Progenitor cell of endocrine pancreas (in vitro differentiated cells): Measurements from ENCODE around the gene CAPN2. TPM values are rescaled to one million over a fixed set of nuclear protein-coding genes. Genes with fewer than 3 reads are reported as not detected.

Experiments used
- DNase-seq: peaks from one replicate; pipeline ENCODE4 v3.0.0; 2021; ENCODE audit warnings: low spot score; ENCODE audit not compliant: unreplicated experiment
- H3K27ac Mint-ChIP-seq: 2 replicates; pipeline ENCODE4 v1.8.0; 2021; ENCODE audit warnings: mild to moderate bottlenecking, moderate library complexity, mixed read lengths
- H3K27me3 Mint-ChIP-seq: 2 replicates; pipeline ENCODE4 v1.8.0; 2021; ENCODE audit warnings: mixed read lengths
- H3K36me3 Mint-ChIP-seq: 2 replicates; pipeline ENCODE4 v1.8.0; 2022; ENCODE audit warnings: mixed read lengths; ENCODE audit not compliant: insufficient read depth
- H3K4me1 Mint-ChIP-seq: 2 replicates; pipeline ENCODE4 v1.8.0; 2021; ENCODE audit warnings: low read depth, mixed read lengths
- H3K4me3 Mint-ChIP-seq: 2 replicates; pipeline ENCODE4 v1.8.0; 2021; ENCODE audit warnings: low read depth, mild to moderate bottlenecking, moderate library complexity, mixed read lengths
- H3K9me3 Mint-ChIP-seq: 2 replicates; pipeline ENCODE4 v1.8.0; 2021; ENCODE audit warnings: low read depth, mixed read lengths
- CTCF ChIP-seq: fragments of 200-600 bp; sonication (generic); IDR thresholded peaks from one replicate; pipeline ENCODE4 v1.5.0; 2021; ENCODE audit warnings: antibody characterized with exemption, mild to moderate bottlenecking; ENCODE audit not compliant: unreplicated experiment
- total RNA-seq: library from RNA; stranded (reverse); gene quantifications from 2 replicates; pipeline ENCODE4 v1.2.1, GENCODE V29; 2021

CAPN2 gene
- total RNA-seq, 1 donor from 2014 or later, result 20.3 TPM

DNA sequence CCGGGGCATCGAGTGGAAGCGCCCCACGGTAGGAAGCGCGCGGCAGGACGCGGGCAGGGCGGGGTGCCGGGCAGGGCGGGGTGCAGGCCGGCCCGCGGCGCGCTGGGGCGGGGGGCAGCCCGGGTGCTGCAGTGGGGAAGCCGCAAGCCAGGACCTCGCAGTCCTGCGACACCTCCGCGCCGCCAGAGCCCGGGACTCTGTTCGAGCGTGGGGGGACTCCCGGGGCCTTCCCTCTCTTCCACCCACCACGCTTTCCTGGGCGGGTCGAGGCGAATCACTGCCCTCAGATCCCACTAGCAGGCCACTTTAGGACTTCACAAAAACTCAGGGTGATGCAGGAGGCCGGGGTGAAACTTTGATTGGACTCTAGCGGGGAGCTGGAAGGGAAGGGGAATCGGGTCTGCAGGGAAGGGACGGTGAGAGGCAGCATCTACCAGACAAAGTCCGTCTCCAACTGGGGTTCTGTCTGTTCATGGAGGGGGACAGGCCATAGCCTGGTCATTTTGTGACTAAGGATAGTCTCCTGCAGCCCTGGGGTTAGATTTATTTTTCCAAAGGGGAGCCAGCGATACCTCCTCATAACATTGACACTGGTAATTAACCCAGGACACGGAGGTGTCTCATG, 623 bp downstream of the CAPN2 start:
- Mint-ChIP-seq H3K27me3 (peaks cover 89% of the 10 kb centered on the region), H3K36me3 (peaks cover 2% of the 10 kb centered on the region), H3K27ac (peak overlapping the region; percentile 51), H3K4me3 (peak overlapping the region; percentile 77), H3K9me3 (no peaks in the 10 kb centered on the region), H3K4me1 (peaks cover 31% of the 10 kb centered on the region)
- TF ChIP-seq CTCF, result no peak
- DNase-seq, result no peak

- H3K9me3 Mint-ChIP-seq, result no peaks in the 10 kb centered on the region
- DNase-seq, result no peak
- H3K36me3 Mint-ChIP-seq, result peaks cover 2% of the 10 kb centered on the region
- H3K4me1 Mint-ChIP-seq, result peaks cover 33% of the 10 kb centered on the region
- H3K27me3 Mint-ChIP-seq, result peaks cover 89% of the 10 kb centered on the region
- no peak for TF ChIP-seq CTCF
- no peak overlapping the region for H3K27ac Mint-ChIP-seq
- peak overlapping the region; percentile 77 for H3K4me3 Mint-ChIP-seq
Measured at GRCh38 chr1:223713546-223714420, 1.4 kb downstream of the CAPN2 start.

DNA sequence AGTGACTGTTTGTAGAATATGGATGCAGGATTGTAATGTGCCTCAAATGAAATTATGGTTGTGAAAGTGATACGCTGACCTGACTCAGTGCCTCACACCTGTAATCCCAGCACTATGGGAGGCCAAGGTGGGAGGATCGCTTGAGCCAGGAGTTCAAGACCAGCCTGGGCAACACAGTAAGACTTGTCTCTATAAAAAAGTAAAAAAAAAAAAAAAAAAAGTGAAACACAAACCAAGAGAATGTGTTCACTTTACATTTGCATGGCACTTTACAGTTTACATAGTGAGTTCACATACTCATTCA, 2.0 kb downstream of the CAPN2 start:
- H3K27ac Mint-ChIP-seq, result no peak overlapping the region
- TF ChIP-seq CTCF, result no peak
- no peak for DNase-seq
- peaks cover 2% of the 10 kb centered on the region for H3K36me3 Mint-ChIP-seq
- H3K4me3 Mint-ChIP-seq, result no peak overlapping the region
- H3K27me3 Mint-ChIP-seq, result peaks cover 87% of the 10 kb centered on the region
- no peaks in the 10 kb centered on the region for H3K9me3 Mint-ChIP-seq
- peaks cover 34% of the 10 kb centered on the region for H3K4me1 Mint-ChIP-seq

DNA sequence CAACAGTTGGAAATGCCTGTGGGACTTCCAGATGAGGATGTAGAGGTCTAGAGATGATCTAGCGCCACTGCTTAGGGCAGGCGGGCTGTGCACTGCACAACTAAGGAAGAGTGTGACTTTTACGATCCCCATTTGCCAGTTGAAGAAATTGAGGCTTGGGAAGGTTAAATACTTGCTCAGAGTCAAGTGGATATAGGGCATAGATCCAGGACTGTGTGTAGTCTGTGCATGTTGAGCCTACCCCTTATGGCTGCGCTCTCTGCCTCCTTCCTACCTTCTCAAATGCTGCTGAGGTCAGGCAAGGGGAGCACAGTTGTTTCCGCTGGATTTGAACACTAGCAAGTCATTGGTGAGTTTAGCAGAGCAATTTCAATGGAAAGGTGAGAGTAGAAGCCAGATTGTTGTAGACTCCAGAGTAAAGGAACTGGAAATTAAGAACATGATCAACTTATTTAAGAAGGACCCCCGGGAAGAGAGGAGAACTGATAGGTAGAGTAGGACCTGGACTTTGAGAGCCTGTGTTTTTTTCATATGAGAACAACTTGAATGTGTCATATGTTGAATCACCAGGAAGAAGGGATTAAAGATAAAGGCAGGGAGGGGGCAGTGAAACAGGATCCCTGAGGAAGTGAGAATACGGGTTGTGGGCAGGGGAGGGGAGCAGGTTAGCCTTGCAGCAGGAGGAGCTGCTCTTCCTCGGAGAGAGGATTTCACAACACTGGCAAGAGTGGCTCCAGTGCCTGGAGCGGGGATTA, 2.7 kb downstream of the CAPN2 start:
- Mint-ChIP-seq H3K4me3 (no peak overlapping the region), H3K9me3 (no peaks in the 10 kb centered on the region), H3K4me1 (peaks cover 38% of the 10 kb centered on the region), H3K27me3 (peaks cover 84% of the 10 kb centered on the region), H3K27ac (no peak overlapping the region), H3K36me3 (peaks cover 2% of the 10 kb centered on the region)
- TF ChIP-seq CTCF, result no peak
- DNase-seq, result no peak

DNA sequence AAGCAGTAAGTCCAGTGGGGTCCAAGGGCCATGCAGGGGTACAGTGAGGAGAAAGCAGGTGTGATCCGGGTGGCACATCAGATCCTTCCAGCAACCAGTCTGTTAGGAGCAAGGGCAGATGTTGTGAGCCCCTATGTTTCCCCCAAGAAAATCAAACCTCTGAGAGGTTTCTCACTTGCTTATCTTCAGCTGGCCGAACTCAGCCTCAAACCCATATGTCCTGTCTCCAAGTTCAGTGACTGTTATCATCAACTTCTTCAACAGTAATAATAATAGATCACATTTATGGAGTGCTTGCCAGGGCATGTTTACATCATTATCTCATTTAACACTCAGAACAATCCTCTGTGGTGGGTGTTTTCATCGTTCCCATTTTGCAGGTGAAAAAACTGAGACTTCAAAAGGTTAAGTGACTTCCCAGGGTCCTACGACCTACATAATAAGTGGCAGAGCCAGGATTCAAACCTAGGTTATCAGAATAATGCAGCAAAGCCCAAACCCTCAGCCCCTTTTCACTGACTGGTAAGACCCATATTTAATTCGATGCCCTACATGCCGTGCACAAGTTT, 3.3 kb downstream of the CAPN2 start:
- DNase-seq, result no peak
- Mint-ChIP-seq H3K36me3 (peaks cover 2% of the 10 kb centered on the region), H3K9me3 (no peaks in the 10 kb centered on the region), H3K4me1 (peaks cover 35% of the 10 kb centered on the region), H3K27ac (no peak overlapping the region), H3K27me3 (peaks cover 79% of the 10 kb centered on the region), H3K4me3 (no peak overlapping the region)
- TF ChIP-seq CTCF, result no peak
